Fibroblast of the conjunctiva (primary cell): Measurements from ENCODE around the gene MPL.

ENCODE experiments used
- DNase-seq: peaks from one replicate; pipeline ENCODE4 v3.0.0-alpha.2; 2010; ENCODE audit warnings: low read depth

The MPL gene

GRCh38 chr1:43306688-43307457 is 30.7 kb upstream of the MPL start:
- no peak for DNase-seq

GRCh38 chr1:43307458-43308158 is 30.0 kb upstream of the MPL start:
- DNase-seq = no peak

GRCh38 chr1:43308635-43309404 is 28.8 kb upstream of the MPL start:
- no peak for DNase-seq

GRCh38 chr1:43309405-43310025 is 28.1 kb upstream of the MPL start:
- DNase-seq = no peak

- DNase-seq = no peak
Observed at GRCh38 chr1:43311521-43311920, 26.1 kb upstream of the MPL start.

- DNase-seq = no peak
Observed at GRCh38 chr1:43312212-43312623, 25.4 kb upstream of the MPL start.

GRCh38 chr1:43312663-43313515 is 24.7 kb upstream of the MPL start:
- DNase-seq = no peak

GRCh38 chr1:43313771-43314170 is 23.8 kb upstream of the MPL start:
- DNase-seq = no peak

GRCh38 chr1:43314233-43314632 is 23.4 kb upstream of the MPL start:
- DNase-seq = no peak

- DNase-seq = no peak
Observed at GRCh38 chr1:43315481-43315880, 22.1 kb upstream of the MPL start.

GRCh38 chr1:43315963-43316737 is 21.5 kb upstream of the MPL start:
- no peak for DNase-seq

GRCh38 chr1:43316738-43317520 is 20.7 kb upstream of the MPL start:
- DNase-seq = no peak

GRCh38 chr1:43317817-43318471 is 19.7 kb upstream of the MPL start:
- no peak for DNase-seq

GRCh38 chr1:43318831-43319230 is 18.8 kb upstream of the MPL start:
- DNase-seq = no peak

- DNase-seq = no peak
Observed at GRCh38 chr1:43319288-43319687, 18.3 kb upstream of the MPL start.

GRCh38 chr1:43319766-43320165 is 17.9 kb upstream of the MPL start:
- no peak for DNase-seq

GRCh38 chr1:43321331-43321891 is 16.2 kb upstream of the MPL start:
- no peak for DNase-seq

GRCh38 chr1:43322506-43322905 is 15.1 kb upstream of the MPL start:
- DNase-seq = no peak

GRCh38 chr1:43324810-43325209 is 12.8 kb upstream of the MPL start:
- DNase-seq = no peak
